CD4-positive, alpha-beta T cell treated with Interleukin-21 for 1 hour (primary cell): ENCODE data around the gene FOLR2.

ENCODE experiments used
- DNase-seq: peaks from one replicate; pipeline ENCODE4 v3.0.0-alpha.2; 2020

The FOLR2 gene

DNA sequence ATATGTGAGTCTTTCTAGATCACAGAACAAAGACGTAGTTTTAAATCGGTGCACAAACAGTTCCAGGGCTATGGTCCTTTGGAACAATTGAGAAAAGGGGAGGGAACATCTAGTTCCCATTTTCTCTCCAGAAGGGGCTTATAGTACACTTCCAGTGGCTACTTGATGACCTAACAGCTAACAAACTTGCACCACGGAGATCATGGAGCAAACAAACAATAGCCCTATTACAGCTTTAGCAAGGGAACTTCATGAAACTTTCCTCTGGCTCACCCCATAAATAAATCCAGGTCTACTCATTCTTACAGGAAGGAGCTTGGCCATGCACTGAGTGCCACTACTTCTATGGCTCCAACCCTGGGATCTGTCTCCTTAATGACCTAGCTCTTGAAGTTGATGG lies 8.3 kb upstream of the FOLR2 start:
- DNase-seq, result no peak

DNA sequence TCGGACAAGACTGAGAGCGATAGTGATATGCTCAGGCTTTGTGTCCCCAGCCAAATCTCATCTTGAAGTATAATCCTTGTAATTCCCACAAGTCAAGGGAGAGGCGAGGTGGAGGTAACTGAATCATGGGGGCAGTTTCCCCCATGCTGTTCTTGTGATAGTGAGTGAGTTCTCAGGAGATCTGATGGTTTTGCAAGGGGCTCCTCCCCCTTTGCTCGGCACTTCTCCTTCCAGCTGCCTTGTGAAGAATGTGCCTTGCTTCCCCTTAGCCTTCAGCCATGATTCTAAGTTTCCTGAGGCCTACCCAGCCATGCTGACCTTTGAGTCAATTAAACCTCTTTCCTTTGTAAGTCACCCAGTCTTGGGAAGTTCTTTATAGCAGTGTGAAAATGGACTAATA lies 7.5 kb upstream of the FOLR2 start:
- no peak for DNase-seq

DNA sequence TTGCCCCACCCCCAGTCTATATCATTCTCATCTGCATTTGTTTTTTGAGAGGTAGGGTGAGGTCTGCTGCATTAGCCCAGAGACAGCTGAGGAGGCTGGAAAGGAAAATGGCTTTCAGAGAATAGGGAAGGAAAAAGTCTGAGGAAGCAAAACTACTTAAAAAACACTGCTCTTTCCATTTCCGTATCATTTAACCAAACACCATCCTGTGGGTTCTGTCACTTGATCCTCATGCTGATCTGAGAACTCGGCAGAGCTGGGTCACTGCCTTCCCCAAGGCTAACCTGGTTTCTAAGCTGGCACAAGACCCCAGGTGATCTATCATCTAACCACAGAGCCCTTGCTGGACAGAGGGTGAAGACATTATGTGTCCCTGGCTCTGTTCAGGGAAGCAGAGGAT lies 1.2 kb downstream of the FOLR2 start:
- no peak for DNase-seq

DNA sequence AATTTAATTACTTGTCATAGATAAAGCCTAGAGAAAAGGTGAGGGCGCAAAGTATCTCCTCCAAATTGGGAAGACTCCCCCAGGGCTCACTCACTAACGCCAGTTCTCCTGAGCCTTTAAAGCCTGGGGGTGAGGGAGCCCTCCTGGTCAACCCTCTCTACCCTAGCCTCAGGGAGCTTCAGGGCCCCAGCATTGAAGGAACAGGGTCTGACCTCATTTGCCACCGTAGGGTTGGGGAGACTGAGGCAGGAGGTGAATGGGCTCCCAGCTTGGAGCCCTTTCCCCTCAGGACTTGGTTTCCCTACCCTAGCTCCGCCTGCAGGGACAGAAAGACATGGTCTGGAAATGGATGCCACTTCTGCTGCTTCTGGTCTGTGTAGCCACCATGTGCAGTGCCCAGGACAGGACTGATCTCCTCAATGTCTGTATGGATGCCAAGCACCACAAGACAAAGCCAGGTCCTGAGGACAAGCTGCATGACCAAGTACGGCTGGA lies 1.7 kb downstream of the FOLR2 start:
- no peak for DNase-seq

DNA sequence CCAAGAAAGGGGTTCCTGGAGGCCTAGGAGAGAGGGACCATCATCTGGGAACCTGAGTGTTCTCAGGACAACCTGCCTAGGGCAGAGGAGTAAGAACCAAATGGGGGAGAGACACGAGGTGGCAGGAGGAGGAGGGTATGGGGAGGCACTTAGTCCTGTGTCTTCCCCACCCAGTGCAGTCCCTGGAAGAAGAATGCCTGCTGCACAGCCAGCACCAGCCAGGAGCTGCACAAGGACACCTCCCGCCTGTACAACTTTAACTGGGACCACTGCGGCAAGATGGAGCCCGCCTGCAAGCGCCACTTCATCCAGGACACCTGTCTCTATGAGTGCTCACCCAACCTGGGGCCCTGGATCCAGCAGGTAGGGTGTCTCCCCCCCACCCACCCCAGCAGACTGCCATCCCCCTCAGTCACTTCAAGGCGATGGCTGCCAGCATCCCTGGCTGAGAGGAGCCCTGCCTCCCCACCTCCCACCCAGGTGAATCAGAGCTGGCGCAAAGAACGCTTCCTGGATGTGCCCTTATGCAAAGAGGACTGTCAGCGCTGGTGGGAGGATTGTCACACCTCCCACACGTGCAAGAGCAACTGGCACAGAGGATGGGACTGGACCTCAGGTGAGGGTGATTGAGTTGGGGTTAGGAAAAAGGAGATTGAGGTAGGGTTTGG lies 4.2 kb downstream of the FOLR2 start:
- DNase-seq, result no peak

DNA sequence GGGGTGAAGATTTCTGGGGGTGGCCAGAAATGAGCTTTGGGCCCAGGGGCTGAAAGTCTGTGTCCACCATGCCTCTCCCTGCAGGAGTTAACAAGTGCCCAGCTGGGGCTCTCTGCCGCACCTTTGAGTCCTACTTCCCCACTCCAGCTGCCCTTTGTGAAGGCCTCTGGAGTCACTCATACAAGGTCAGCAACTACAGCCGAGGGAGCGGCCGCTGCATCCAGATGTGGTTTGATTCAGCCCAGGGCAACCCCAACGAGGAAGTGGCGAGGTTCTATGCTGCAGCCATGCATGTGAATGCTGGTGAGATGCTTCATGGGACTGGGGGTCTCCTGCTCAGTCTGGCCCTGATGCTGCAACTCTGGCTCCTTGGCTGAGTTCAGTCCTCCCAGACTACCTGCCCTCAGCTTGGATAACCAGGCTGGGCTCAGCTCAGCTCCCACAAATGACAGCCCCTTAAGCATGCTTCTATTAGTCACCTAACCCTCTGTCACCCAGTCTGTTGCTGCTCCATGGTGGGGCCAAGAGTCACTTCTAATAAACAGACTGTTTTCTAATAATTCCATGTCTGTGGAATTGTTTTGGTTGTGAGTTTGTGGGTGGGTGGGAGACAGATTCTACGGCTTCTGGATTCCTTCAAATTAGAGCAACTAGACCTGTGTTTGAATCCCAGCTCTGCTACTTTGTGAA lies 4.9 kb downstream of the FOLR2 start:
- DNase-seq, result no peak

DNA sequence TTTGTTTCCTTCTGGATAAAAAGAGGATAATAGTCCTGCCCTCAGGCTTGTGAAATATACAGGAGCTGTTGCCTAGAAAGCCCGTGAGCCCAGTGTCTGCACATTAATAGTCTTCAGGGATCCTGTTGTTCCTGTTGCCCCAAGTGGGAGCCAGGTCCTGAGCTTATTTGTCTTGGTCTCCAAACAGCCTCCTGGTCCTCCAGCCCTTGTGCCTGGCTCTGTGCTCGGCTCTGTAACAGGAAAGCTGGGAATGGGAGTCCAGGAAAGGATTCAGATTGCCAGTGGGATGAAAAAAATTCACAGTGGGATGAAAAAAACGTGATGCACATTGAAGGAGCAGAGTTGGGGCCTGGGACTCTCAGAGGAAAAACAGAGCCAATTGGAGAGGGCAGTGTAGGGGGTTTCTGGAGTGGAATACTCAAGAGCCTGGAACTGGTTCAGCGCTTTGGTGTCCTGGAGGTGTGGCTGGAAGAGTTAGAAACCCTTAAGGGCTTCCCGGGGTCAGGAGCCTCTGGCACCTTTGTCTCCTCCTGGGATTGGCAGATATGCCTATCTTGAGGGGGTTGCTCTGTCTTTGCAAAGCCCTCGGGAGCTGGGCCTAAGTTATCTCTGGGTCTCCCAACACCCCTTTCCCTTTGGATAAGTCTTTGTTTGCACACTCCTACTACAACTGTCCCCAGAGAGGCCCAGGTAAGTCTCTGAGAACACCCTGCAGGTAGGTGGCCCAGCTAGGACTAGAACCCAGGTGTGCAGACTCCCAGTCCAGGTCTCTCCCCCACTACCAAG lies 5.7 kb downstream of the FOLR2 start:
- no peak for DNase-seq

DNA sequence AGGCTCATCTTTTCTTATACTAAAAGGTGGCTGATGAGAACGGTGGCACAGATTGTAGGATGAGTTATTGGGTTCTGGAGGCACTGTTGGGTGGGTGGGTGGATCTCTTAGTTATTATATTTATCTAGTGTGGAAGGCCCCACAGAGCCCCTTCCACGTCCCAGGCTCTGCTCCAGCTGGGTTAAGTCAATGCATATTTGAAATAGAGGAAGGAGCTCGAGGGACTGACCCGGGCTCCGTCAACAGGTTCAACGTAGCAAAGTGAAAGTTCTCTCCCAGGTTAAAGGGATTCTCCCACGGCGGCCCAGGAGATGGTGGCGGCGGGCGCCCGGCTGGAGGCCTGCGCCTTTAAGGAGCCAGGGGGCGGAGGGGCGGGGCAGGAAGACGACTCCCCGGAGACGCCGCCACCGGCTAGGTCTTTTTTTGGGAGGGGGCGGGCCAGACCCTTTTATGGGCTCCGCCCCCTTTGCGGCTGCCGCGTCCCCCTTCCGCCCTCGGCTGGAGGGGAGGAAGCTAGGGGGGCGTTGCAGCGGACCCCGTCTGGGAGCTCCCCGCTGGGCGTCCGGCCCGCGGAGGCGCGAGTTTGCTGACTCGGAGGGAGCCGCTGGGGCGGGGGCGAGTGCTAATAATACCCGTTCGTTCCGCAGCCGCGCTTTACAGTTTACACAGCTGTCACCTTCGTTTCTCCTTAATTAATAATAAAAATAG lies 6.5 kb downstream of the FOLR2 start:
- peak; percentile 94 for DNase-seq

DNA sequence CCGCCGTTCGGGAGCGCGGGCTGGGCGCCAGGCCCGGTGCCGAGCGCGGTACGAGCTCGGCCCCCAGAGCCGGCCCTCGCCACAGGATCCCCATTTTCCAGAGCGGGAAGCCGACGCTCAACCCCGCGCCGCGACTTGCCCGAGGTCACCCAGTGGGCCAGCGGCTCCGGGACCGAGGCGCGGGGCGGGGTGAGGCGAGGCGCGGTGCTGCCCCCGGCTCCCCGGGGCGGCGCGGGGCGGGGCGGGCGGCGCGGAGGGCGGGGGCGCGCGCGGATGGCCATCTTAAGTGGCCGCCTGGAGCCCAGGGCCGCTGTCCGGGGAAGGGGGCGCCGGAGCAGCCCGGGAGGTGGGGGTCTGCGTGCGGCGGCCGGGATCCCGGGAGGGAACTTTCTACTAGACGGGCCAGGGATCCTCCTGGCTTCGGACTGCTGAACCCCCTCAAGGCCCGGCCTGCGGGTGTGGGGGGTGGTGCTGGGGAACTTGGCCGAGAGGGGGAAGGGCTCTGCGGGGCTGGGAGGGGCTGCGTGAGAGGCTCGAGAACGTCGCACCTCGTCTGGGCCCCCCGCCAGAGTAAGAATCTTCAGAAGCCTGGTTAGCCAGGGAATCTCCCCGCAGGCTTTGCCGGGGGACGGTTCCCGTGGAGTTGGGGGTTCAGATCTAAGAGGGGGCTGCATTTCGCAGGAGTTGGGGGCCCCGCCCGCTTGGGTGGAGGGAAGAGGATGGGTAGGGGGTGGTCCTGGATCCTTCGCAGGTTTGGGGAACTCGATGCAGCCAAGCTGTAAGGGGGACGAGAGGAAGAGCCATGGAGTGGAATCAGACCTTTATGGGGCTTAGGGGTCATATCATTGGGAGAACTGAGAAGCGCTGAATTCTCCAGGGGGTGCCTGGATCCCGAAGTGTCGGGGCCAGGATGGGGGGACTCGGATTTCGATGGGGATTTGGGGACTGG lies 7.3 kb downstream of the FOLR2 start:
- DNase-seq, result peak; percentile 62

DNA sequence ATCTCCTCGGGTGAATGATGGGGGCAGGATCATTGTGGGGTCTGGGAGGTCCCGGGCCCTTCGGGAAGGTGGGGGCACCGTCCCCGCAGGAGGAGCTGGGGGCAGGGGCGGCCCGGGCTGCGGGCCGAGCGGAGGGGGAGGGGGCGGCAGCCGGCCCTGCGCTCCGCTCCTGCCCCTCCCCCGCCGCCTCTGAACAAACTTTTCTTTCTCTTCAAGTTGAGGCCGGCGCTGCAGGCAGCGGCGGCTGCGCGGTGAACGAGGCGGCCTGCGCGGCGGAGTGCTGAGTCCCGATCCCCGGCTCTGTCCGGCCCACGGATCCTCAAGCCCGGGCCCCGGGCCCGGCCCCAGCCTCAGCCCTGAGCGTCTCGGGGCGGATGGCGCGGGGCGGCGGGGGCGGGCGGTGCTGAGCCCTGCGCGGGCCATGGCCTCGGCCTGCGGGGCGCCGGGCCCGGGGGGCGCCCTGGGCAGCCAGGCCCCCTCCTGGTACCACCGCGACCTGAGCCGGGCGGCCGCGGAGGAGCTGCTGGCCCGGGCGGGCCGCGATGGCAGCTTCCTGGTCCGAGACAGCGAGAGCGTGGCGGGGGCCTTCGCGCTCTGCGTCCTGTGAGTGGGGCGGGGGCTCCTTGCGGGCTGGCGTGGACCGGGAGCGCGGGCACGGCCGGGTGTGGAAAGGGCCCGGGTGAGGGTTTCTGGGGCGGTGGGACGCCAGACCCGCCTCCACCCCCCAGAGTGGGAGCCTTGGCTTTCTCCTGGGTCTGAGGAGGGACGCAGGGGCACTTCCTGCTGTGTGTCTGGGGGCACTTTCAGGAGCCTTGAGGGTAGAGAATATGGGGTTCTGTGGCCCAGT lies 8.2 kb downstream of the FOLR2 start, which contains the start of gene INPPL1:
Gene INPPL1, plus strand, starts transcription at position 204 of the 847 bp plus-strand sequence. Its CDS starts 218 bp downstream, at position 422.
- DNase-seq, result peak; percentile 32

DNA sequence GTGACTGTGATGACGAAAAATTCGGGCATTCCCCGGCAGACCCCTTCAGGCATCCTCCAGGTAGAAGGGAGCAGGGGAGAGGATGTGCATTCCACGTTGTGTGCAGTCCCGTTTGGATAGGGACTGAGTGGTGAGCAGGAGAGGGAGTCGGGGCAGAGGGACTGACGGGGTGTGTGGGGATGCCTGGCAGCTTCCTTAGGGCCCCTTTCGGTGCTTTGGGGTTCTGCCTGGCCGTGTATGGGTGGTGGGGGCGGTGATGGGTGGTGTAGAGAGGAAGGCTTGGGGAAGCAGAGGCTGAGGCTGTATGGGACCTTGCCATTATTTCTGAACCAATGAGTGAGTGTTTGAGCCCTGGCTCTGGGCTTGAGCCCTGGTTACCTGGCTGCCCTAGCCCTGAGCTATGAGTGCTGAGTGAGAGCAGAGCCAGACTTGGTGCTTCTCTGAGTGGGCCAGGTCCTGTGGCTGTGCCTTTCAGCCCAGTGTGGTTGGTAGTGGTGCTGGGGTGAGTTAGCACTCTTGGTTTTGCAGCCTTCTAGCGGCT lies 8.9 kb downstream of the FOLR2 start:
- peak; percentile 48 for DNase-seq

DNA sequence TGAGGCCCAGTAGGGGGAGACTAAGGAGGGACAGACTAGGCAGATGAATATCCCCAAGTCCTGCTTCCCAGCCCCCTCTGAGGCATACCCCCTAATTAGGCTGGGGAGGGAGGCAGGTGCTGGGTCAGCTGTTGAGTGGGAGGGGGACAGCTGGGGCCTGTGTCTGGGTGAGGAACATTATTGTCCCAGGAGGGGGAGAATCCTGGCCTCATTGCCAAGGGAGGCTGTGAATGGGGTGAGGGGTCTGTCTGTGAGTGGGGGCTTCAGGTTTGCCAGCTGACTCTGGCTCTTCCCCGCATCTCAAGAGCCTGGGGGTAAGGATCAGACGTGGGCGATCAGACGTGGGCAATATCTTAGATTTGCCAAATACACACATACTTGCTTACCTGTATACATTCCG lies 10.1 kb downstream of the FOLR2 start:
- no peak for DNase-seq

DNA sequence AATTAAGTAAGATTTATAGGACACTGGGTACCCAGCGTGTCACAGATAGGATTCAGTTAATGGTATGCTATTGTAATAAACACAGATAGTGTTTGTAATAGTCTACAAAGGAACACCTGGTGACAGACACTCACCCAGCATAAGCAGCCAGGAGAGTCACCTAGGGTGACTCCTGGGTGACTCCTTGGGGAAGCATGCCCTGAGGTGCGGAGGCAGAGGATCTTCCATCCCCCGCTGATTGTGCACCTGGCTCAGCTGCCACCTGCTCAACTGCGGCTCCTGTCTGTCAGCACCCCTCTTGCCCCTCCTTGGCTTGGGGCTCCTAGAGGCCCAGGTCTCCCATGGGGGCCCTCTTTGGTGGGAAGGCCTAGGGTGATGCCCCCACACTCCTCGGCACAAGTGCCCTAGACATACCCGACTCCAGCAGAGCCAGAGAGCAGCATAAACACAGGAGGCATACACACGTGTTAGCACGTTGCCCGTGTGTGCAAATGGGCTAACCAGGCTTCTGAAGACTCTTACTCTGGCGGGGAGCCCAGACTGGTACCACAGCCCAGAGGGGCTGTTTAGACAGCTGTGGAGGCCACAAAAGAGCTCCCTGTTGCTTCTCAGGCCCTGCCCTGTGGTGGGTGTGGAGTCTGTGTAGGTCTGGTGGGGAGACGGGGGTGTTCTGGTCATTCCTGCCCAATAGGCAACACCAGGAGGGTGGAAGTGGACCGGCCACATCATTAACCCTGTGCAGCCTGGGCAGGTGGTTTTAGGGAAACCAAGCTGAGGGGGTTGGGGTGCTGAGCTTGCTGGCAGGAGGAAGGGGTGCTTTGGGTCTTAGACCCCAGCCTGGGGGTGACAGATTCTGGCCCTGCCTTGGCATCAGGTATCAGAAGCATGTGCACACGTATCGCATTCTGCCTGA lies 11.0 kb downstream of the FOLR2 start:
- DNase-seq, result no peak

DNA sequence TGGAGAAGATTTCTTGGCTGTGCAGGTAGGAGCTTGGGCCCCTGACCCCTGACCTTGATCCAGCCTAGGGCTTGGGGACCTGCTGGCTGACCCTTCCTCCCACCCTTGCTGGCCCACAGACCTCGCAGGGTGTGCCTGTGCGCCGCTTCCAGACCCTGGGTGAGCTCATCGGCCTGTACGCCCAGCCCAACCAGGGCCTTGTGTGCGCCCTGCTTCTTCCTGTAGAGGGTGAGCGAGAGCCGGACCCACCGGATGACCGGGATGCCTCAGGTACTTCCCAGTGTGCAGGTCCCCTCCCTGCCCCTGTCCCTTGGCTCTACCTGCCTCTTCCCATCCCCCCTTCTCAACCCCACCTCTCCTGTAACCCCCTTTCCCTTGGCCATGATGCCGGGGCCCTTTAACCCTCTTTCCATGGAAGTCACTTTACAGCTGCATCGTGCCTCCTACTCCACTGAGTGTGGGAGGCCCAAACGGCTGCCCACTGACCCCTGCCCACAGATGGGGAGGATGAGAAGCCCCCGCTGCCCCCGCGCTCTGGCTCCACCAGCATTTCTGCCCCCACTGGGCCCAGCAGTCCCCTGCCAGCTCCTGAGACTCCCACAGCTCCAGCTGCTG lies 11.7 kb downstream of the FOLR2 start:
- no peak for DNase-seq

DNA sequence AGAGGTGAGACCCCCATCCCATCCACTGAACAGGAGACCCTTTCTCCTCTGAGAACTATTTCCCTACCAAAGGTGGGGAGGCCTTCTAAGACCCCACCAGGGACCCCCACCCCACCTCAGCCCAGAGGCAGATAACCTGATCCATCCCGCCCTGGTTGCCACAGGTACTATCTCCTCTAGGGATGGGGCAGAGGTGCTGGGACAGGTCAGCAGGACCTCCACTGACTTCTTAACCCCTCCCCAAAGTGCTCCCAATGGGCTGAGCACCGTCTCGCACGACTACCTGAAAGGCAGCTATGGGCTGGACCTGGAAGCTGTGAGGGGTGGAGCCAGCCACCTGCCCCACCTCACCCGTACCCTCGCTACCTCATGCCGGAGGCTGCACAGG lies 12.2 kb downstream of the FOLR2 start:
- no peak for DNase-seq

DNA sequence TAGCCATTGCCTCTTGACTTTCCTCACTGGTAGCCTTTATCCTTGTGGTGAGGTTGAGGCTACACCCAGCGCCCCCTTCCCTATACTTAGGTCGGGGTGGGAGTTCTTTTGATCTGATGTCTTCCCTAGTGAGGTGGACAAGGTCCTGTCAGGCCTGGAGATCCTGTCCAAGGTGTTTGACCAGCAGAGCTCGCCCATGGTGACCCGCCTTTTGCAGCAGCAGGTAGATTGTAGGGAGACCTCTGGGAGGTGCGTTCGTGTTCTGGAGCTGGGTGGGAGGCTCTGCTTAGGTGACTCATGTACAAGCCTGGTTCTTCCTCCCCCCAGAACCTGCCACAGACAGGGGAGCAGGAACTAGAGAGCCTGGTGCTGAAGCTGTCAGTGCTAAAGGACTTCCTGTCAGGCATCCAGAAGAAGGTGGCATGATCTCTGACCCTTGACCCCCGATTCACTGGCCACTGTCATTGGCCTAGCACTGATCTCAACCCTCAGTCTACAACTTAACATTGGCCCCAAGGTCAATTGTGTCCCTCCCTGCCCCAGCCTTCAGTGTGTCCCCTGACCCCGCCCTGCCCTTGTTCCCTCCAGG lies 12.8 kb downstream of the FOLR2 start:
- no peak for DNase-seq

DNA sequence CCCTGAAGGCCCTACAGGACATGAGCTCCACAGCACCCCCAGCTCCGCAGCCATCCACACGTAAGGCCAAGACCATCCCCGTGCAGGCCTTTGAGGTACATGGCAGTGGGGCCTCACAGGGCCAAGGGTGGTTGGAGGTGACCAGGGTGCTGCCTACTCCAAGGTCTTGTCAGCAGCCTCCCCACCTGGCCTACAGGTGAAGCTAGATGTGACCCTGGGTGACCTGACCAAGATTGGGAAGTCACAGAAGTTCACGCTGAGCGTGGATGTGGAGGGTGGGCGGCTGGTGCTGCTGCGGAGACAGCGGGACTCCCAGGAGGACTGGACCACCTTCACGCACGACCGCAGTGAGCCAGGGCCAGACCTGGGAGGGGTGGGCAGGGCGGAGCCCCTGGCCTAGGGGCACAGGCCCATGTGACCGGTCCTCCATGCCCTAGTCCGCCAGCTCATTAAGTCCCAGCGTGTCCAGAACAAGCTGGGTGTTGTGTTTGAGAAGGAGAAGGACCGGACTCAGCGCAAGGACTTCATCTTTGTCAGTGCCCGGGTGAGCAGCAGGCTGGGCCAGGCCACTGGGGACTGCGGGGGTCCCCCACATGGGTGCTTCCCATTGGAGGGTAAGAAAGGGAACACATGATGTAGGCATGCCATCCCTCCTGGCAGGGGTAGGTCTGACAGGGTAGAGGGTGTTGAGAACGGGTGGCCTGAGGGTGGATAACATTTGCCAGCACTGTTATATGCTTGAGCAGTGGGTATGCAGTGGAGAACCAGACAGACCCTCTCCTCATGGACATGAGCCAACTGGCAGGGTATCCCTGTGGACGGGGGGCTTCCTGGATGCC lies 13.6 kb downstream of the FOLR2 start:
- no peak for DNase-seq
